HG03196 (cell line): ENCODE results near the gene CRTC1.
"Not testable (repeated sequence)": the region's sequence is repeated elsewhere in the genome, so short reads cannot be mapped to it uniquely, and the experiment has no call there.

Source experiments
- ATAC-seq: cut with Tn5 transposase; IDR thresholded peaks from one replicate; pipeline ENCODE4 v1.9.1; 2021; ENCODE audit not compliant: unreplicated experiment

The CRTC1 gene

DNA sequence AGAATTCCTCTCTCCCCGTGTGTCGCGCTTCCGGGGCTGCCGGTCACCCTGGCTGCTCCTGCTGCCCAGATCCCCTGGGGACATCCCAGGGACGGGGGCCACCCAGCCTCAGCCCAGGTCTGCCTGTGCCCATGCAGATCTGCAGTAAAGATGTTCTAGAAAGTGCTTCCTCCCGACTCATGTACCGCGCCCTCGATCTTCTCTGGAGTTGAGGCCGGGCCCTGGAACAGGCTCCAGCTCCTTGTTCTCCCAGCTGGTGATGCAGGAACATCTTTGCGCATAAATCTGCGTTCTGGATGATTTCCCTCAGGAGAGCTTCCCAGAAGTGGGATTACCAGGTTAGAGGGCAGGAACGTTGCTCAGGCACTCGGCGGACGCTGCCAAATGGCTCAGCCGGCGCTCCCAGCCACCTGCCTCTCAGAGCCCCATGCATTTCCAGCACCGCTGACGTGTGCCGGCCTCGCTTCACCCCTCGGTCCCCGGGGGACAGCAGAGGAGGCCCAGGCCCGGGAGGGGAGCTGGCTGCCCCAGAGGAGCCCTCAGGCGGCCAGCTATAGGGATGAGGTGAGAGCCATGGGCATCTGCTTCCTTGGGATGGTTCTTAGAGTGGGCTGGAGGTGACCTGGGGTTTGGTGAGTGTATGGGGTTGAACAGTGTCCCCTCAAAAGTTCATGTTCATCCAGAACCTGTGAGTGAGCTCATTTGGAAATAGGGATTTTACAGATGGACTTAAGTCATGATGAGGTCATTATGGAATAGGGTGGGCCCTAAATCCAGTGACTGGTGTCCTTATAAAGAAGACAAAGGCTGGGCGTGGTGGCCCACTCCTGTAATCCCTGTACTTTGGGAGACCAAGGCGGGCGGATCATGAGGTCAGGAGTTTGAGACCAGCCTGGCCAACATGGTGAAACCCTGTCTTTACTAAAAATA, 42.6 kb downstream of the CRTC1 start:
- ATAC-seq: no peak

DNA sequence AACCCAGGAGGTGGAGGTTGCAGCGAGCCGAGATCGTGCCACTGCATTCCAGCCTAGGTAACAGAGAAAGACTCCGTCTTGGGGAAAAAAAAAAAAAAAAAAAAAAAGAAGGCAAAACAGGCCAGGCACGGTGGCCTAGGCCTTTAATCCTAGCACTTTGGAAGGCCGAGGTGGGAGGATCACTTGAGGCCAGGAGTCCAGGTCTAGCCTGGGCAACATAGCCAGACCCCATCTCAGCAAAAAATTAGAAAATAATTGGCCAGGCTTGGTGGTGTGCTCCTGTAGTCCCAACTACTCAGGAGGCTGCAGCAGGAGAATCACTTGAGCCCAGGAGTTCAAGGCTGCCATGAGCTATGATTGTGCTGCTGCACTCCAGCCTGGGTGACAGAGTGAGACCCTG, 43.4 kb downstream of the CRTC1 start:
- no peak for ATAC-seq

DNA sequence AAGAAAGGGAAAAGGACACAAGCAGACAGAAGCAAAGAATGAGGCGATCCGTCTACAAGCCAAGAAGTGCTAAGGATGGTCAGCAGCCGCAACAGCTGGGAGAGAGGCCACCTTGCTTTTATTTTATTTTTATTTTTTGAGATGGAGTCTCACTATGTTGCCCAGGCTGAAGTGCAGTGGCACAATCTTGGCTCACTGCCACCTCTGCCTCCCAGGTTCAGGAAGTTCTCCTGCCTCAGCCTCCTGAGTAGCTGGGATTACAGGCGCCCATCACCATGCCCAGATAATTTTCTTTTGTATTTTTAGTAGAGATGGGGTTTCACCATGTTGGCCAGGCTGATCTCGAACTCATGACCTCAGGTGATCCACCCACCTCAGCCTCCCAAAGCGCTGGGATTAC, 44.1 kb downstream of the CRTC1 start:
- ATAC-seq: not testable (repeated sequence)

DNA sequence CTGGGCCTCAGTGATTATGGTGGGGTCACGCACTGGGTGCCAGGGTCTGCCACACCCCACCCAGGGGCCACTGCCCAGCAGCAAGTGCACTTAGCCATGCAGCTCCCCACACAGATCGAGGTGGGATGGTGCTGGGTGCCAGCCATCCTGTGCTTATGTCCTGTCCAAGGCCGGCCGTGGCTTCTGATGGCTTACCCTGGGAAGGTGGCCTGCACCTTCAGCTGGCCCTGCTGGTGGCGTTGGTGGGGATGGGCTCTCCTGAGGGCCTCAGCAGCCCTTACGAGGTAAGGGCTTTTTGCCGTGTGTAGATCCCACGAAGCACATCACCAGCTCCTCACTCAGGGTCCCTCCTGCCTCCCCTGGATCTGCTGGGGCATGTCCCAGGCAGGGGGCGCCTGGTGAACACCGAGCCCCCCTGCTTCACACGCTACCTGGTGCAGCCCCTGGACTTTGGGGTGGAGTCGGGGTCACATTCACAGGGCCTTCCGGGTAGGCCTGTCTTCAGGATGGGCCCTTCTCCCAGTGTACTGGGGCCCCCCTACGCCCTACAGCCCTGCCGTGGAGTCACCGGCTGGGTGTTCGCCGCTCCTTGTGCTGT, 46.6 kb downstream of the CRTC1 start:
- no peak for ATAC-seq

DNA sequence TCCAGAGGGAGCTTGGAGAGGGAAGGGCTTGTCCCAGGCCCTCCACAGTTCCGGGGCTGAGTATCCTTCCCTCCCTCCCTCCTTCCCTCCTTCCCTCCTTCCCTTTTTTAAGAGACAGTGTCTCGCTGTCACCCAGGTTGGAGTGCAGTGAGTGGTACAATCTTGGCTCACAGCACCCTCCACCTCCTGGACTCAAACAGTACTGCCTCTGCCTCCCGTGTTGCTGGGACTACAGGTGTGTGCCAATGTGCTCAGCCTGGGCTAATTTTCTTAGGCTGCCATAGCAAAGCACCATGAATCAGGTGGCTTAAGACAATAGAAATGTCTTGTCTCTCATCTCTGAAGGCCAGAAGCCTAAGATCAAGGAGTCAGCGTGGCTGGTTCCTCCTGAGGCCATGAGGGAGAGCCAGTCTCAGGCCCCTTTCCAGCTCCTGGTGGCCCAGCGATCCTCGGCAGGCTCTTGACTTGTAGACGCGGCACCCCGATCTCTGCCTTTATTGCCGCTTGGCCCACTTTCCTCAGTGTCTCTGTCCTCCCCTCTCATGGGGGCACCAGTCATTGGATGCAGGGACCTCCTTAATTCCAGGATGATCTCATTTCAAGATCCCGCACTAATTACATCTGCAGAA, 47.5 kb downstream of the CRTC1 start:
- no peak for ATAC-seq

DNA sequence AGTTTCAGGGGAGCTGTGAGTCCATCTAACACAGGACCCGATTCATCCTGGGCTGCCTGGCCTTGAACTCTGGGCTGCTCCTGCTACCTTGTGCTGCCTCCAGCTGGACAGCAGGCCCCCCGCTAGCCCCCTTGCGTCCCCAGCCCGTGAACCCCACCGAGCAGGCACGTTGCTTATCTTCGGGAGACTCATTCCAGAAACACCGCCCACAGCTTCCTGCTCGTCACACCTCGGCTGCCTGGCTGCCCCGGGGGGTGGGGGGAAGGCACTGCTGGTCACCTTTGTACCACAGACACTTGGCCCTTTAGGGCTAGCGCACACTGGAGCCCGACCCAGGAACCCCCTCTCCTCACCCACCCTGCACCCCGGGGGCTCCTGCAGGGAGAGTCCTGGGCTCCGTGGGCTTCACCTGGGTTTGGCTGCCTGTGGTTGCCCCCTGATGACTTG, 48.1 kb downstream of the CRTC1 start:
- no peak for ATAC-seq

DNA sequence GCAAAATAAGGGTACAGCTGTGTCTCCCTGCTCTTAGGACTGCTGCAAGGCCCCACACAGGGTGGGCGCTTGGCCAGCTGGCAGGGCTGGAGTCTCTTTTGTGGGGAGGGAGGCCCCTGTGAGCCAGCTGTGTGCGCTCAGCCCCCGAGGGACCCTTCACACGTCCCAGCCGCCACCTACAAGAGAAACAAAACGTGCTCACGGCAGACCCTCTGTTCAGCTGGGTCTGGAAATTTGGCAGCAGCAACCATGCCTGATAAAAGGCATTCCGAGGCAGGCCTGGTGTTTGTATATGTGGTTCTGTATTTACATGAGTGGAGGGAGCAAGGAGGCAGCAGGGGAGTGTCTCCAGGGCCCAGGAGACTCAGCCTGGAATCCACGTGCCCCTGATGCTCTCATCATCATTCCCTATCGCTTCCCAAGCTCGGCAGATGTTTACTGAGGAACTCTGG, 49.7 kb downstream of the CRTC1 start:
- no peak for ATAC-seq

DNA sequence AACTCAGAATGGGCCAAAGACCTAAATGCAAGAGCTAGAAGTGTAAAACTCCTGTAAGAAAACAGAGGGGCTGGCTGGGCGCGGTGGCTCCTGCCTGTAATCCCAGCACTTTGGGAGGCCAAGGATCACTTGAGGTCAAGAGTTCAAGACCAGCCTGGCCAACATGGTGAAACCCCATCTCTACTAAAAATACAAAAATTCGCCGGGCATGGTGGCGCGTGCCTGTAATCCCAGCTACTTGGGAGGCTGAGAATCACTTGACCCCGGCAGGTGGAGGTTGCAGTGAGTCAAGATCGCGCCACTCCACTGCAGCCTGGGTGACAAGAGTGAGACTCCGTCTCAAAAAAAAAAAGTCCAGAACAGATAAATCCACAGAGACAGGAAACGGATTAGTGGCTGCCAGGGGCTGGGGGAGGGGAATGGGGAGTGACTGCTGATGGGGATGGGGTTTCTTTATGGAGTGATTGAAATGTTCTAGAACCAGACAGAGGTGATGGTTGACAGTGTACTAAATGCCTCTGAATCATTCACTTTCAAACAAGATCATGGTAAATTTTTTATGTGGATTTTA, 50.4 kb downstream of the CRTC1 start:
- ATAC-seq: not testable (repeated sequence)

DNA sequence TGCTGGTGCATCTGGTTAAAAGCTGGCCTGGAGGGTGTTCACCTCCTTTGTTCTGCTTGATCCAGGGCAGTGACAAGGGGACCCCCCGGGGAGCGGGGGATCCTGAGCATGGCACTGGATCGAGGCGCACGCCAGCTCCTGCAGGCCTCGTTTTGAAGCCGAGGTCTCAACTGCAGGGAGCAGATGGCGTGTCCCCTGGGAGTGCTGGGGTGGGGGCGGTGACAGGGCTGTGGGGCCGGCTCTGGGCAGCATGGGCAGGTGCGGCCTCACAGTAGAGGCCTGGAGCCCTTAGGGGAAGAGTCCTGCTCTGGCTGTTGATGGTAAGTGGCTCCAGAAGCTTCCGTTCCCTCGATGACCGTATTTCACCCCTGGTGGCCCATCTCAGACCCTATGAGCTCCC, 51.8 kb downstream of the CRTC1 start:
- no peak for ATAC-seq

DNA sequence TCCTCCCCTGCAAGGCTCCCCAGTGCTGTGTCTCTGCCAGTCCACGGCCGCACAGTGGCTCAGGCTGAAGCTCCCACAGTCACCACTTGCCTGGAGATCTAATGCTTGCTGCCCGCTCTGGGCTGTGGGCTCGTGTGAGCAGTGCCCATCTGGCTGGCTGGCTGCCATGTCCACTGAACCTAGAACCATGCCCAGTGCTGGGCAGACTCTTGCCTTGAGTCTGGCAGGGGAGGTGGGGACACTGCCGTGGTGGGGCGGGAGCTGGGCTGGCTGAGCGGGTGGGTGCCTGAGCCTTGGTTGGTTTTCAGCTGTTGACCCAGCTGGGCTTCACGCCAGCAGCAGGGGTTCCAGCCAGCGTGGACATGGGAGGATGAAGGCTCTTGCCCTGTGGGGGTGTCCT, 52.3 kb downstream of the CRTC1 start:
- ATAC-seq: no peak

DNA sequence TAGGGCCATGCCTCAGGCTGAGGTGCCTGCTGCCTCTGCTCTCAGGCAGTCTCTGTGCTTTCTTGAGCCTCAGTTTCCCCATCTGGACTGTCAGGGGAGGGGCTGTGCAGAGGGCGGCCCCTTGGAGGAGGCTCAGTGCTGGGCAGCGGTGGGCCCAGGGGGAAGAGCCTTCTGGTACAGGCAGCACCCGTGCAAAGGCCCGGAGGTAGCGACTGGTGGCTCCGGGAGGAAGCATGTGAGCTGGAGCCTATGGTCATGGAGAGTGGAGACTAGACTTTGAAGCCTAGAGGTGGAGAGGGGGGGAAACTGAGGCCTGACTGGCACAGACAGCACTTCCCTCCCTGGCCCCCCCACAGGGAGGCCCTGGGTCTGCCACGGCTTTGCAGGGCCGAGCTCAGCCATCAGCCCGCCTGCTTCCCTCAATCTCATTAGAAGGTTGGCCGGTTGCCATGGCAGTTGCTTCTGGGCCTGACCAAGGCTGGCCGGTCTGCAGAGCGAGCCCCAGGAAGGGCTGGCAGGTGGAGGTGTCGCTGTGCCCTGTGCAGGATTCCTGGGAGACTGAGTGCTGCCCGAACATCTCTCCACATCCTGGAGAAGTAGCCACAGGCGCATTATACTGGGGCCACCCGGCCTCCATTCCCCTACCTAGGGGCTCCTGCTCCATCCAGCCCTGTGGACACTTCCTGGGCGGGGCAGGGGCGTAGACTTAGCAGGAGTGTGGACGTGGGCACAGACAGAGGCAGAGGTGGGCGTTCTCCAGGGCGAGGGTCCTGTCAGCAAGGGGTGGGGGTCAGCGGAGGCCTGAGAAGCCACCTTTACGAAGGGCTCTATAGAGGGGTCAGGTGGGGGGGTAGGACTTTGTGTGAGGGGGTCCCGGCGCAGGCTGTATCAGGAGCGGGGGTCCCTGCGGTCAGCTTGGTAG, 53.2 kb downstream of the CRTC1 start:
- ATAC-seq: no peak

DNA sequence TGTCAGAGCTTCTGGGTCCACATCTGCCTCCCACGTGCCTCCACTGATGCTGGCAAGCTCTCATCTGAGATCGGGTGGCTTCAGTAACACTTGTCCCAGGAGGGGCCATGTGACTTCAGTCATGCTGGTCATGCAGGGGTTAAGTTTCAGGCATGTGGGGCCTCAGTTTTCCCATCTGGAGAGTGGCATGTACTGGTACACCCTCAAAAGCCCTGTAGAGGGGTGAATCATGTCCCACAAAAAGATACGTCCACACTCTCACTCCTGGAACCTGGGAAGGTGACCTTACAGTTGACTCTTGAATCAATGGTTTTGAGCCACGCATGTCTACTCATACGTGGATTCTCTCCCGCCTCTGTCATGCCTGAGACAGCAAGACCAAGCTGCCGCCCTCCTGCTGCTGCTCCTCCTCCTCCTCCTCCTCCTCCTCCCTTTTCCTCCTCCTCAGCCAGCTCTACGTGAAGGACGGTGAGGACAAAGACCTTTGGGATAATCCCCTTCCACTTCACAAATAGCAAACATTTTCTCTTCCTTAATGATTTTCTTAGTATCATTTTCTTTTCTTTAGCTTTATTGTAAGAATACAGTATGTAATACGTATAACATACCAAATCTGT, 54.0 kb downstream of the CRTC1 start:
- ATAC-seq: no peak

DNA sequence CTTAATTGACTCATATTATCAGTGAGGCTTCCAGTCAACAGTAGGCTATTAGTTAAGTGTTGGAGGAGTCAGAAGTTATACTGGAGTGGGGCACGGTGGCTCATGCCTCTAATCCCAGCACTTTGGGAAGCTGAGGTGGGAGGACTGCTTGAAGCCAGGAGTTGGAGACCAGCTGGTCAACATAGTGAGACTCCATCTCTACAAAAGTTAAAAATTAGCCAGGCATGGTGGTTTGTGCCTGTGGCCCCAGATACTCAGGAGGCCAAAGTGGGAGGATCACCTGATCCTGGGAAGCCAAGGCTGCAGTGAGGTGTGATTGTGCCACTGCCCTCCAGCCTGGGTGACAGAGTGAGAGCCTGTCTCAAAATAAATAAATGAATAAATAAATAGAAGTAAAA, 54.5 kb downstream of the CRTC1 start:
- ATAC-seq: no peak

DNA sequence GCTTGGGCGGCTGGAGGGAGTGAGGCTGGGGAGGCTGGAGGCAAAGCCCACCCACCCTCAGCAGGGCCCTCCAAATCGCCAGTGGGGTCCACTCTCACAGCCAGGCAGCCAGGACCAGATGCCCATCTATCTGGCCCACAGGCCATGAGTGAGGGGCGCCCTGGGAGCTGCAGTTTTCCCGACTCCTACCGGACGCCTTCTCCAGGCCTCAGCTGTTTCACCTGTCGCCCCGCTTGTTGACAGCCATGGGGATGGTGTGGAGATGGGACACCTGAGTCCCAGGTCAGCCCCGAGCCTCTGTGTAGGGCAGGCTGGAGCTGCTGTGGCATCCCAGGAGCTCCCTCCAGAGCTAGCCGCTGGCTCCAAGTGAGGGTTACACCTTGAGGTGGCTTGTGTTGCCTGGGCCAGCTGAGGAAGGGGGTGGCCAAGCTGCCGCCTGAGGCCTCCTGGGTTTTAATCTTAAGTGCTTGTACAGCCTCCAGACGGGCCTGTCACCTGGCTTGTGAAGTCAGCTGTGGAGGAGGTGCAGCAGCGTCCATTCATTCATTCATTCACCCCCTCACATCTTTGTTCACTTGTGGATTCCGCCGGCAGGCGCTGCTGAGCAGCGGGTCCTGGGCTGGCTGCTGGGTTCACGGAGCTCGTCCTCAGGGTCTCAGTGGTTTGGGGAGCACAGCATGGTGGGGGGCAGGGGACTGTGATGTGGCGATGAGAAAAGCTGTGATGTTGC, 55.6 kb downstream of the CRTC1 start:
- no peak for ATAC-seq

DNA sequence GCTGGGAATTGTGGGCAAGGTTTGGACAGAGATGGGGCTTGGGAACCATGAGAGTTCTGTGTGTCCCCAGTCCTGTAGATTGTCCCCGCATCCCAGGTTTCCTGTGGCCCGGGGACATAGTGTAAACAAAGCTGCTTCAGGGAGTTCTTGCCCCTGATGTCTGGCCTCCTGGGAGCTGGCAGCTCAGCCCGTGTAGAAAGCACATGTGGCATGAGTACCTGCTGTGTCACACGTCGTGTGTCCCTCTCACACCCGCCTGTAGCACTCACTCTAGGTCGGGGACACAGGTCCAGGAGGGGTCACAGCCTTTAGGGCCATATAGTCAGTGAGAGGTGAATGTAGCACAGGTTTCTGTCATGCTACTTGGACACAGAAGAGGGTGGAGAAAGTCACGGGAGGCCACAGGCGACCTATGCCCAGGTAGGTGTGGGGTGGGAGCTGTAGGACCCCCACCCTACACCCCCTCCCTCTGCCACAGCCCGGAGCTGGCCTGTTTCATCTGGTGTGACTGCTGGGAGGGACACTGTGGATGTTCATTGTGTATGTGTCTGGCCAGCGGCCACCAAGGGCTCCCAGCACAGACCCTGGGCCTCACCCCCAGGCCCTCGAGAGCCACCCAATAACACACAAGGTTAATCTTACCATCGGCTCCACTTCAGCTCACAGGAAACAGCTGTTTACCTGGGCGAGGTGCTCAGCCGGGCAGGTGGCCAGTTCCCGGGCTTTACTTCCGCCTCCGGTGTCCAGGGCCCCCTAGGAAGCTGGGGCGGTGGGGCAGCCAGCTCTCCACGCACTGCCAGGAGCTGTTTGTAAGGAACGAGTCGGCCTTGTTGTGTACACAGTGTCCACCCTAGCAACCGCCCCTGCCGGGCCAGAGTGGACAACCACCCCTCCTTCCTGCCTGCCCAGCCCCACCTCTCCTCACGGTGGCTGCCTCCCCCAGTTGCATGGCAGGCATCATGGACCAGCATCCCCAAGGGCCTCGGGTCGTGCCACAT, 57.9 kb downstream of the CRTC1 start:
- no peak for ATAC-seq

DNA sequence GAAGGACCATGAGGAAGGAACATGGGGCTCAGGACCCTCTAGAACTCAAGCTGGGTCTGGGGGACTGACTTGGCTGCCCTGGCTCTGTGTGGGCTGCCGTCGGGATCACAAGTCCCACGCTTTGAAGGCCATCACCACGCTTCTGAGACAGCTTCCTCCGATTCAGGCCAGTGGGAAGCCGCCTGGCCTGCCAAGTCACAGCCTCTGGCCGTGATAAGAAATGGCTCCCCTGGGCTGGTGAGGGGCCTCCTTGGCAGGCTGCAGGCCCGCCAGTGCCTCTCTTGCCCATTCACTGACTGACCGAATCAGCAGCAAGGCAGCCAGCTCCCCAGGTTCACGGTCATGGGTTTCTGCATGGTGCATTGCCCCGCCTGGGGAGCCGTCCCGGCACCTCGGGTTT, 58.8 kb downstream of the CRTC1 start:
- ATAC-seq: no peak

DNA sequence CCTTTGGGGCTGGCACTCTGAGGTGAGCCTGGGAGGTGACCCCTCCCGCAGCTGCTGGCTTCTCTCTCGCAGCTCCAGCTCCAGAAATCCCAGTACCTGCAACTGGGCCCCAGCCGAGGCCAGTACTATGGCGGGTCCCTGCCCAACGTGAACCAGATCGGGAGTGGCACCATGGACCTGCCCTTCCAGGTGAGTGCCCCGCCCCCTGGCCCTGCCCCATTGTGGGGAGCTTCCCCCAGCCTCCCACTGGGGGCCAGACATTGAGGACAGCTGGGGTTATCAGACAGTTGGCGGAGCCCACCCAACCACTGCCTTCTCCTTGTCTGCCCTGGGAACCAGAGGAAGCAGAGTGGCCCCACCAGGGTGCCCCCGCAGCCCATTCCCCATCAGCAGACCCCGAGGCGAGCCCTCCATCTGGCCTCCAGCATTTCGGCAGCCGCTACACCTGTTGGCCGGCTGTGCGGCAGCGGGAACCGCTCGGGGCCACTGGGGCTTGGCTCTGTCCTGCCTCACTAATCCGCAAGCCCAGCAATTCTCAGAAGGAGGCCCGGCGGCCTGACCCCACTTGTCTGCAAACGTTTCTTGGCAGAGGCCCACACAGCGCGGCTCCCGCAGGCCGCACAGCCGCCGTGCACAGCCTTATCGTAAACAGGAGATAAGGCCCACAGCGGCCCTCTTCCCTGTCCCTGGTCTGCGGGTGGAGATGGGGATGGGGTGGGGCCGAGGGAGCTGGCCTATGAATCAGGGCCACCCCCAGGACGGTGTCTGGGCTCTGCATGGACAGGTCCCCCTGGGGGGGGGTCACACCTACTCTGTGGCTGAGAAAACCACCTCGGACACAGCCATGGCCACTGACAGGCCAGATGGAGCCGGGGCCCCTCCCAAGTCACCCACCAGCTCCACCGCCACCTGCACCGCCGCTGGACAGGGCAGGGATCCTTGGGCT, 59.6 kb downstream of the CRTC1 start:
- ATAC-seq: no peak
